ENCODE measurements around the gene NTSR1.
A peak's percentile ranks its signal among the peaks of the same experiment; 100 is the strongest.

NTSR1 gene

DNA sequence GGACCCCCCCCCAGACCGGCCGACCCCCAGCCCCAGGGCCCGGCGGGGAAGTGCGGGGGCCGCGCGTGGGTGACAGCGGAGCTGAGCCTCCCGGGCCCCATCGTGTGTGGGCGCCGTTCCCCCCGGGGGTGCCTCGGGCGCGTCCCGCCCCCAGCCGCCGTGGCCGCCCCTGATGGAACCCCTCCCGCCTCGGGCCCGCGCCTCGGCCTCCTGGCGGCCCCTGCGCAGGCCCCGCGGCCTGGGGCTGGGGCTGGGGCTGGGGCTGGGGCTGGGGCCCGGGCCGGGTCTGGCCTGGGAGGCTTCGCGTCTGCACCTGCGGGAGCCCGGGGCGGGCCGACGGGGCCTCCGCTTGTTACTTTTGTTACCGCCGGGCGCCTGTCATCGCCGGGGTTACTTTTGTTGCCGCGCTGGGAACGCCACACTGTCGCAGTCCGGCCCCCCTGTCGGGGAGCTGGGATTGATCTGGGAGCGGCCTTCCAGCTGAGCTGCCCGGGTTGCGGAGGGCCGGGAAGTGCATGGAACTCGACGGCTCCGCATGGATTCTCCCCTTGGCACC, 96.6 kb downstream of the NTSR1 start:
- H3K4me3 ChIP-seq (ENCODE audit: low read depth, low read length) = peak overlapping the region; percentile 70
- DNase-seq (ENCODE audit: low read depth, low spot score) = no peak
- in situ Hi-C loops (cut with HindIII; ENCODE audit: low sequenced_read_pairs) = no loop called here
- TF ChIP-seq, protein P1, sequence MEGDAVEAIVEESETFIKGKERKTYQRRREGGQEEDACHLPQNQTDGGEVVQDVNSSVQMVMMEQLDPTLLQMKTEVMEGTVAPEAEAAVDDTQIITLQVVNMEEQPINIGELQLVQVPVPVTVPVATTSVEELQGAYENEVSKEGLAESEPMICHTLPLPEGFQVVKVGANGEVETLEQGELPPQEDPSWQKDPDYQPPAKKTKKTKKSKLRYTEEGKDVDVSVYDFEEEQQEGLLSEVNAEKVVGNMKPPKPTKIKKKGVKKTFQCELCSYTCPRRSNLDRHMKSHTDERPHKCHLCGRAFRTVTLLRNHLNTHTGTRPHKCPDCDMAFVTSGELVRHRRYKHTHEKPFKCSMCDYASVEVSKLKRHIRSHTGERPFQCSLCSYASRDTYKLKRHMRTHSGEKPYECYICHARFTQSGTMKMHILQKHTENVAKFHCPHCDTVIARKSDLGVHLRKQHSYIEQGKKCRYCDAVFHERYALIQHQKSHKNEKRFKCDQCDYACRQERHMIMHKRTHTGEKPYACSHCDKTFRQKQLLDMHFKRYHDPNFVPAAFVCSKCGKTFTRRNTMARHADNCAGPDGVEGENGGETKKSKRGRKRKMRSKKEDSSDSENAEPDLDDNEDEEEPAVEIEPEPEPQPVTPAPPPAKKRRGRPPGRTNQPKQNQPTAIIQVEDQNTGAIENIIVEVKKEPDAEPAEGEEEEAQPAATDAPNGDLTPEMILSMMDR (IDR thresholded peaks at IDR 0.05; ENCODE audit: low read depth, low read length) = no peak

DNA sequence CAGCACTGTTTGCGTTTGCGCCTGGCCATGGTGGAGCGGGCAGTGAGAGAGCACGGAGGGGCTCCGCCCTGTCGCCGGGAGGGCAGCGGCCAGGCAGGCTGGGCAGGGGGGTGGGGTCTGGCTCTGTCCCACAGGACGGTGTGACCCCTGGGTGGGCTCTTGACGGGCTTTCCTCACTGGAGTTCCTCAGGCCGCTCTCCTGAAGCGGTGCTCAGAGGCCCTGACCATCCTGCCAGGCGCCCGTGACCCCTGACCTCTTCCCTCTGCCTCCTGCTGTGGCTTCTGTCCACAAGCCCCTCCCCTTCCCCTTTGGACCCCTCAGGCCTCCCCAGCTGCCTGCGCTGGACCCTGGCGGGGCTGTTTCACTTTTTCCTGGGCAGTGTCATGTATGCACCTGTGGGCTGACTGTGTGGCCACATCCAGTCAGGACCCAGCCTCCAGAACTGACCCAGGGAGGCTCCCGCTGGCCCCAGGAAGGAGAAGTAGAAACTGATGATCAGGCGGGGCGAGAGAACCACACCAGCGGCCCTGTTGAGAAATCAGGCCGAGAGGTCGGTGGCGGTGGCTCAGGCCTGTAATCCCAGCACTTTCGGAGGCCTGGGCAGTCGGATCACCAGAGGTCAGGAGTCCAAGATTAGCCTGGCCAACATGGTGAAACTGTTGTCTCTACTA, 97.2 kb downstream of the NTSR1 start:
- TF ChIP-seq, protein P1 (IDR thresholded peaks at IDR 0.05; ENCODE audit: low read depth, low read length) = no peak
- peak overlapping the region; percentile 70 for H3K4me3 ChIP-seq (ENCODE audit: low read depth, low read length)
- DNase-seq (ENCODE audit: low read depth, low spot score) = no peak
- in situ Hi-C loops (cut with HindIII; ENCODE audit: low sequenced_read_pairs) = no loop called here

DNA sequence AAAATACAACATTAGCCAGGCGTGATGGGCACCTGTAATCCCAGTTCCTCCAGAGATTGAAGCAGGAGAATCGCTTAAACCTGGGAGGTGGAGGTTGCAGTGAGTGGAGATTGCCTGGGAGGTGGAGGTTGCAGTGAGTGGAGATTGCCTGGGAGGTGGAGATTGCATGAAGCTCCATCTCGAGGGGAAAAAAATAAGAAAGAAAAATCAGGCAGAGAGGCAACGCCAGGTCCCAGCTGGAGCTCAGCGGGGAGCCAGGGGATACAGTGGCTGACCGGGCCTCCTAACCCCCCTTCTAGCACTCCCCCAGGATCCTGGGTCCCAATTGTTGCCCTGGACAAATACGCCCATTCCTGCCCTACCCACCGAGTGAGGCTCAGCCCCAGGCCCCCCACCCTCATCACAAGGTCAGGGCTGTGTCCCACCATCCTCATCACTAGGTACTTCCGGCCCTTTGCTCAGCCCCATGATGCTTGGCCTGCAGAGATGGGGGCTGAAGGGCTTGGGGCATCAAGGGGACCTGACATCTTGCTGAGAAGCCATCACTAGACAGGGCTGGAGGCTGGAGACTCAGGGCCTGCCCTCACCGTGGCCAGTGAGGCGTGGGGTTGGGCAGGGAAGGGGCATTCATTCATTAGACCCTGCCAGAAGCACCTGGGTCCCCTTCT, 97.9 kb downstream of the NTSR1 start:
- TF ChIP-seq, protein P1 (IDR thresholded peaks at IDR 0.05; ENCODE audit: low read depth, low read length) = no peak
- in situ Hi-C loops (cut with HindIII; ENCODE audit: low sequenced_read_pairs) = no loop called here
- peak overlapping the region; percentile 70 for H3K4me3 ChIP-seq (ENCODE audit: low read depth, low read length)
- DNase-seq (ENCODE audit: low read depth, low spot score) = no peak

DNA sequence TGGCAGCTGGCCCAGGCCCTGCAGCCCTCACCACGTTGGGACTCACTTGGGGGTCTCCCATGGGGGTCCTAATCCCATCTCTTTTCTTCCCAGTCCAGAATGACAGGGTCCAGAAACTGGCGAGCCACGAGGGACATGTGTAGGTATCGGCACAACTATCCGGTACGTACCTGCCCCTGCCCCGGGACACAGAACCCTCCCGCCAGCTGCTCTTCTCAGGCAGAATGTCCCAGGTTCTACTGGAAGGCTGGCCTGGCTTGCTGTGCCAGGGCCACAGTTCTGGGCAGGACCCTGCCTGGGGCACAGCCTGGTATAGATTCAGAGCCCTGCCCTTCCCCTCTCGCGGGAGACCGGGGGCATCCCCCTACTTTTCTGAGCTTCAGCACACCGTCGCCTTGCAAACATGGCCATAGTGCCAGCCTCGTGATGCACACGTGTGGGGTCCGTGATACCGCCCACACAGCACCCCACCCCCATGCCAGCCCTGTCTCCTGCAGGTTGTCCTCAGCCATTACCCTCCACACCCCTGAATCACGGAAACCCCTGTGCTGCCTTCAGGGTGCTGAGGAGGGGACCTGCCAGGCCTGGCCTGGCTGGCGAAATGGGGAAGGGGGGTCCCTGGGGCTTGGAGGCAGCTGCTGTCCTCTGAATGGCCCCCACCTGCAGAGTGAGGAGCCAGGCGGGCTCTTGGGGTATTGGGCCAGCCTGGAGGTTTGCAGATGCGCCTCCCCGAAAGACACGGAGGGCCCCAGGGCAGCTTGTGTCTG, 99.0 kb downstream of the NTSR1 start:
- TF ChIP-seq, protein P1 (IDR thresholded peaks at IDR 0.05; ENCODE audit: low read depth, low read length) = no peak
- in situ Hi-C loops (cut with HindIII; ENCODE audit: low sequenced_read_pairs) = no loop called here
- DNase-seq (ENCODE audit: low read depth, low spot score) = no peak
- no peak overlapping the region for H3K4me3 ChIP-seq (ENCODE audit: low read depth, low read length)

DNA sequence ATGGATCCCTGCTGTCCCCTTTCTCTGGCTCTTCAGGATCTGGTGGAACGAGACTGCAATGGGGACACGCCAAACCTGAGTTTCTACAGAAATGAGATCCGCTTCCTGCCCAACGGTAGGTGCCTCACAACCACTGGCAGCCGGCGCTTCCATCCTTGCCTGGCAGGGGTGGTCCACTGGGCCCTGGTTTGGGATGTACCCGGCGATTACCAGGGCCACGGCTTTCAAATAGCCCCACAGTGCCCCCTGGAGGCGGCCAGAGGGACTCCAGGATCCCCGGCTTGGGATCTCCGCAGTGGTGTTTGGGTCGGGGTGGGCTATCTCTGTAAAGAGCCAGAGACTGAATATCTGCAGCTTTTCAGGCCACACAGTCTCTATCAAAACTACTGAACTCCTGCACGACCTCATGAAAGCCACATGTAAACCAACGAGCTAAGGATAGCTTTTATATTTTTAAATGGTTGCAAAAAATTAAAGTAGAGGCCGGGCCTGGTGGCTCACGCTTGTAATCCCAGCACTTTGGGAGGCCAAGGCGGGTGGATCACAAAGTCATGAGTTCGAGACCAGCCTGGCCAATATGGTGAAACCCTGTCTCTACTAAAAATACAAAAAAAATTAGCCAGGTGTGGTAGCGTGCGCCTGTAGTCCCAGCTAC, 99.7 kb downstream of the NTSR1 start:
- in situ Hi-C loops (cut with HindIII; ENCODE audit: low sequenced_read_pairs) = no loop called here
- TF ChIP-seq, protein P1 (IDR thresholded peaks at IDR 0.05; ENCODE audit: low read depth, low read length) = peak; percentile 97
- DNase-seq (ENCODE audit: low read depth, low spot score) = peak; percentile 41
- no peak overlapping the region for H3K4me3 ChIP-seq (ENCODE audit: low read depth, low read length)

All from astrocyte of the spinal cord (primary cell).